Neural cell (in vitro differentiated cells): ENCODE data around the gene RGS5. TPM values are rescaled to one million over a fixed set of nuclear protein-coding genes. Genes with fewer than 3 reads are reported as not detected.
"Not testable (repeated sequence)": the region's sequence is repeated elsewhere in the genome, so short reads cannot be mapped to it uniquely, and the experiment has no call there.

Source experiments
- H2AFZ ChIP-seq: fragments of 200-600, 300-800 bp; sonication (generic), shearing (Covaris generic); 2 replicates; pipeline ENCODE4 v1.6.0; 2014; ENCODE audit warnings: low read depth, mild to moderate bottlenecking, antibody characterized with exemption, low read length, moderate library complexity
- H3F3A ChIP-seq: fragments of 200-600 bp; shearing (Covaris generic); 2 replicates; pipeline ENCODE4 v1.6.1; 2016; ENCODE audit warnings: mild to moderate bottlenecking, moderate library complexity, mixed read lengths, antibody characterized with exemption, low read length; ENCODE audit not compliant: insufficient read depth, poor library complexity, severe bottlenecking
- H3K27ac ChIP-seq: fragments of 200-600, 300-800 bp; sonication (generic), shearing (Covaris generic); 2 replicates; pipeline ENCODE4 v1.5.1; 2014; ENCODE audit warnings: mild to moderate bottlenecking, low read length, moderate library complexity
- H3K27me3 ChIP-seq: fragments of 300-800, 200-600 bp; sonication (generic), shearing (Covaris generic); 2 replicates; pipeline ENCODE4 v1.6.0; 2014; ENCODE audit warnings: mild to moderate bottlenecking, low read depth, low read length, moderate library complexity; ENCODE audit not compliant: insufficient read depth
- H3K36me3 ChIP-seq: fragments of 300-800, 200-600 bp; sonication (generic), shearing (Covaris generic); 2 replicates; pipeline ENCODE4 v1.5.1; 2014; ENCODE audit warnings: mild to moderate bottlenecking, antibody characterized with exemption, low read length, moderate library complexity; ENCODE audit not compliant: insufficient read depth
- H3K4me2 ChIP-seq: fragments of 300-800, 200-600 bp; sonication (generic), shearing (Covaris generic); 2 replicates; pipeline ENCODE4 v1.6.0; 2014; ENCODE audit warnings: mild to moderate bottlenecking, low read length
- H3K4me3 ChIP-seq: fragments of 300-800, 200-600 bp; sonication (generic), shearing (Covaris generic); 2 replicates; pipeline ENCODE4 v1.5.1; 2014; ENCODE audit warnings: mild to moderate bottlenecking, low read length, moderate library complexity
- H3K79me2 ChIP-seq: fragments of 200-600 bp; shearing (Covaris generic); replicated peaks from 2 replicates; pipeline ENCODE4 v1.6.0; 2014; ENCODE audit warnings: mild to moderate bottlenecking, low read length, moderate library complexity; ENCODE audit not compliant: insufficient read depth
- H3K9ac ChIP-seq: fragments of 300-800, 200-600 bp; sonication (generic), shearing (Covaris generic); 2 replicates; pipeline ENCODE4 v1.6.1; 2016; ENCODE audit warnings: mild to moderate bottlenecking, low read length, mixed read lengths
- H3K9me2 ChIP-seq: fragments of 200-600 bp; shearing (Covaris generic); 2 replicates; pipeline ENCODE4 v1.6.1; 2016; ENCODE audit warnings: mild to moderate bottlenecking, low read length, mixed read lengths; ENCODE audit not compliant: insufficient read depth
- H3K9me3 ChIP-seq: fragments of 200-600, 300-800 bp; sonication (generic), shearing (Covaris generic); 2 replicates; pipeline ENCODE4 v1.6.1; 2016; ENCODE audit warnings: mild to moderate bottlenecking, mixed run types, low read length, moderate library complexity, mixed read lengths
- H4K20me1 ChIP-seq: fragments of 200-600 bp; shearing (Covaris generic); 2 replicates; pipeline ENCODE4 v1.6.1; 2016; ENCODE audit warnings: mild to moderate bottlenecking, mixed run types; ENCODE audit not compliant: insufficient read depth
- EP300 ChIP-seq: fragments of 450-650 bp; conservative IDR thresholded peaks from 2 replicates; pipeline ENCODE4 v1.6.1; 2014; ENCODE audit warnings: antibody characterized with exemption, mild to moderate bottlenecking, moderate library complexity; ENCODE audit not compliant: poor library complexity, severe bottlenecking
- EZH2 ChIP-seq: fragments of 200-600, 300-800 bp; shearing (Covaris generic), sonication (generic); IDR thresholded peaks from 2 replicates; pipeline ENCODE4 v1.6.1; 2014; ENCODE audit warnings: antibody characterized with exemption, low read length, borderline replicate concordance, mild to moderate bottlenecking; ENCODE audit not compliant: insufficient read depth, poor library complexity, severe bottlenecking
- MXI1 ChIP-seq: fragments of 450-650 bp; conservative IDR thresholded peaks from 2 replicates; pipeline ENCODE4 v1.6.1; 2014; ENCODE audit warnings: antibody characterized with exemption, mild to moderate bottlenecking; ENCODE audit not compliant: poor library complexity, severe bottlenecking
- POLR2AphosphoS5 ChIP-seq: IDR thresholded peaks from 2 replicates; pipeline ENCODE4 v1.6.1; 2012
- RAD21 ChIP-seq: fragments of 450-650 bp; conservative IDR thresholded peaks from 2 replicates; pipeline ENCODE4 v1.6.1; 2014; ENCODE audit warnings: antibody characterized with exemption, mild to moderate bottlenecking, moderate library complexity
- SMC3 ChIP-seq: fragments of 450-650 bp; conservative IDR thresholded peaks from 2 replicates; pipeline ENCODE4 v1.6.1; 2014; ENCODE audit warnings: antibody characterized with exemption, mild to moderate bottlenecking, moderate library complexity; ENCODE audit not compliant: poor library complexity
- TAF1 ChIP-seq: IDR thresholded peaks from 2 replicates; pipeline ENCODE4 v1.6.1; 2012; ENCODE audit warnings: low read depth
- polyA plus RNA-seq: library from polyadenylated mRNA; depleted of rRNA; stranded (reverse); fragments of >200 nt; gene quantifications from 2 replicates; pipeline ENCODE4 v1.2.3, GENCODE V29; 2014
- TF ChIP-seq, protein P1 (sequence below): fragments of 450-650 bp; IDR thresholded peaks from 2 replicates; pipeline ENCODE4 v1.5.1; 2014; ENCODE audit warnings: antibody characterized with exemption, mild to moderate bottlenecking, moderate library complexity; ENCODE audit not compliant: poor library complexity, severe bottlenecking
- TF ChIP-seq, protein P2 (sequence below): IDR thresholded peaks from 2 replicates; pipeline ENCODE4 v1.6.1; 2012; ENCODE audit warnings: borderline replicate concordance

Gene RGS5
- polyA plus RNA-seq, 1 donor from 2014 or later = 6.5 TPM

DNA sequence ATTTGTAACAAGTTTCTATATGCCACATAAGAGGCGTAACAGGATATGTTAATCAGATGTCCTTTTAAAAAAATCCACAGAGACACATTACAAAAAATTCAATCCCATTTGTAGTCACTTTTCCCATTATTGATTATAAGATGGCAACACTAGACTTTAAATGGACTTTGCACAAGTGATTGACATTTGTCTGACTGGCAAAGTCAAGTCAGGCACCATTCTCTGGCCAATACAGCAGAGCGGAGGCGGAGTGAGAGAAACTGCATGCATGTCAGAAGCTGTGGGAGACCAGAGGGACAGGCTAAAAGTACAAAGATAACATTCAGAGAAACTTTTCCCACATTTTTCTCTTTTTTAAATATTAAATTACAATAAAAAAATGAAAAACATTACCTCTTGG is 28.1 kb upstream of the RGS5 start:
- Histone ChIP-seq H2AFZ (no peak overlapping the region), H3K27me3 (no peaks in the 10 kb centered on the region), H3K4me2 (no peak overlapping the region)

DNA sequence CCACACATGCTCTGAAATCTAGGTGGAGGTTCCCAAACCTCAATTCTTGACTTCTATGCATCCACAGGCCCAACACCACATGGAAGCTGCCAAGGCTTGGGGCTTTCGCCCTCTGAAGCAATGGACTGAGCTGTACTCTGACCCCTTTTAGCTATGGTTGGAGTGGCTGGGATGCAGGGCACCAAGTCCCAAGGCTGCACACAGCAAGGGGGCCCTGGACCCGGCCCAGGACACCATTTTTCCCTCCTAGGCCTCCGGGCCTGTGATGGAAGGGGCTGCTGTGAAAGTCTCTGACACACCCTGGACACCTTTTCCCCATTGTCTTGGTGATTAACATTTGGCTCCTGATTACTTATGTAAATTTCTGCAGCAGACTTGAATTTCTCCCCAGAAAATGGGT is 25.6 kb upstream of the RGS5 start:
- not testable (repeated sequence) for H3K9me3 ChIP-seq, H3K9ac ChIP-seq, H3K4me3 ChIP-seq, H3F3A ChIP-seq, H4K20me1 ChIP-seq, H3K27me3 ChIP-seq, H2AFZ ChIP-seq, H3K36me3 ChIP-seq, H3K79me2 ChIP-seq, H3K9me2 ChIP-seq, H3K27ac ChIP-seq, H3K4me2 ChIP-seq

More for the DNA sequence above, 28.1 kb upstream of the RGS5 start:
- Histone ChIP-seq H3K9me3 (no peaks in the 10 kb centered on the region), H4K20me1 (no peaks in the 10 kb centered on the region), H3K79me2 (no peaks in the 10 kb centered on the region), H3K27ac (no peak overlapping the region), H3K9ac (no peak overlapping the region), H3K4me3 (no peak overlapping the region), H3K36me3 (no peaks in the 10 kb centered on the region), H3F3A (no peaks in the 10 kb centered on the region), H3K9me2 (no peaks in the 10 kb centered on the region)
- TF ChIP-seq EZH2 (no peak), SMC3 (no peak), EP300 (no peak), TAF1 (no peak), MXI1 (no peak), RAD21 (no peak), POLR2AphosphoS5 (no peak)
- TF ChIP-seq, protein P1, sequence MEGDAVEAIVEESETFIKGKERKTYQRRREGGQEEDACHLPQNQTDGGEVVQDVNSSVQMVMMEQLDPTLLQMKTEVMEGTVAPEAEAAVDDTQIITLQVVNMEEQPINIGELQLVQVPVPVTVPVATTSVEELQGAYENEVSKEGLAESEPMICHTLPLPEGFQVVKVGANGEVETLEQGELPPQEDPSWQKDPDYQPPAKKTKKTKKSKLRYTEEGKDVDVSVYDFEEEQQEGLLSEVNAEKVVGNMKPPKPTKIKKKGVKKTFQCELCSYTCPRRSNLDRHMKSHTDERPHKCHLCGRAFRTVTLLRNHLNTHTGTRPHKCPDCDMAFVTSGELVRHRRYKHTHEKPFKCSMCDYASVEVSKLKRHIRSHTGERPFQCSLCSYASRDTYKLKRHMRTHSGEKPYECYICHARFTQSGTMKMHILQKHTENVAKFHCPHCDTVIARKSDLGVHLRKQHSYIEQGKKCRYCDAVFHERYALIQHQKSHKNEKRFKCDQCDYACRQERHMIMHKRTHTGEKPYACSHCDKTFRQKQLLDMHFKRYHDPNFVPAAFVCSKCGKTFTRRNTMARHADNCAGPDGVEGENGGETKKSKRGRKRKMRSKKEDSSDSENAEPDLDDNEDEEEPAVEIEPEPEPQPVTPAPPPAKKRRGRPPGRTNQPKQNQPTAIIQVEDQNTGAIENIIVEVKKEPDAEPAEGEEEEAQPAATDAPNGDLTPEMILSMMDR = no peak
- TF ChIP-seq, protein P2, sequence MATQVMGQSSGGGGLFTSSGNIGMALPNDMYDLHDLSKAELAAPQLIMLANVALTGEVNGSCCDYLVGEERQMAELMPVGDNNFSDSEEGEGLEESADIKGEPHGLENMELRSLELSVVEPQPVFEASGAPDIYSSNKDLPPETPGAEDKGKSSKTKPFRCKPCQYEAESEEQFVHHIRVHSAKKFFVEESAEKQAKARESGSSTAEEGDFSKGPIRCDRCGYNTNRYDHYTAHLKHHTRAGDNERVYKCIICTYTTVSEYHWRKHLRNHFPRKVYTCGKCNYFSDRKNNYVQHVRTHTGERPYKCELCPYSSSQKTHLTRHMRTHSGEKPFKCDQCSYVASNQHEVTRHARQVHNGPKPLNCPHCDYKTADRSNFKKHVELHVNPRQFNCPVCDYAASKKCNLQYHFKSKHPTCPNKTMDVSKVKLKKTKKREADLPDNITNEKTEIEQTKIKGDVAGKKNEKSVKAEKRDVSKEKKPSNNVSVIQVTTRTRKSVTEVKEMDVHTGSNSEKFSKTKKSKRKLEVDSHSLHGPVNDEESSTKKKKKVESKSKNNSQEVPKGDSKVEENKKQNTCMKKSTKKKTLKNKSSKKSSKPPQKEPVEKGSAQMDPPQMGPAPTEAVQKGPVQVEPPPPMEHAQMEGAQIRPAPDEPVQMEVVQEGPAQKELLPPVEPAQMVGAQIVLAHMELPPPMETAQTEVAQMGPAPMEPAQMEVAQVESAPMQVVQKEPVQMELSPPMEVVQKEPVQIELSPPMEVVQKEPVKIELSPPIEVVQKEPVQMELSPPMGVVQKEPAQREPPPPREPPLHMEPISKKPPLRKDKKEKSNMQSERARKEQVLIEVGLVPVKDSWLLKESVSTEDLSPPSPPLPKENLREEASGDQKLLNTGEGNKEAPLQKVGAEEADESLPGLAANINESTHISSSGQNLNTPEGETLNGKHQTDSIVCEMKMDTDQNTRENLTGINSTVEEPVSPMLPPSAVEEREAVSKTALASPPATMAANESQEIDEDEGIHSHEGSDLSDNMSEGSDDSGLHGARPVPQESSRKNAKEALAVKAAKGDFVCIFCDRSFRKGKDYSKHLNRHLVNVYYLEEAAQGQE = no peak

DNA sequence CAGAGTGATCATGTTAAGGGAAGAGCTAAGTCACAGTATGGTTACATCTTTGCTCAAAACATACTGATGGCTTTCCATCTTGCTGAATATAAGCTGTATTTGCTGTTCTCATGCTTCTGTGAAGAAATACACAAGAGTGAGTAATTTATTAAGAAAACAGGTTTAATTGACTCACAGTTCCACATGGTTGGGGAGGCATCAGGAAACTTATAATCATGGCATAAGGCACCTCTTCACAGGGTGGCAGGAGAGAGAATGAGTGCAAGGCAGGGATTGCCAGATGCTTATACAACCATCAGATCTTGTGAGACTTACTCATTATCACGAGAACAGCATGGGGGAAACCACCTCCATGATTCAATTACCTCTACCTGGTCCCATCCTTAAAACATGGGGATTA is 24.4 kb upstream of the RGS5 start:
- Histone ChIP-seq H3K9me2 (no peaks in the 10 kb centered on the region), H3K36me3 (no peaks in the 10 kb centered on the region), H3K4me3 (no peak overlapping the region), H3K27me3 (no peaks in the 10 kb centered on the region), H4K20me1 (no peaks in the 10 kb centered on the region), H3K4me2 (no peak overlapping the region), H3K79me2 (no peaks in the 10 kb centered on the region), H2AFZ (no peak overlapping the region), H3K9me3 (no peaks in the 10 kb centered on the region), H3K27ac (no peak overlapping the region), H3F3A (no peaks in the 10 kb centered on the region), H3K9ac (no peak overlapping the region)
- TF ChIP-seq, protein P2 = no peak
- TF ChIP-seq POLR2AphosphoS5 (no peak), EP300 (no peak), MXI1 (no peak), TAF1 (no peak), SMC3 (no peak), RAD21 (no peak), EZH2 (no peak)
- TF ChIP-seq, protein P1 = no peak
